CD4-positive, alpha-beta T cell treated with Interleukin-21 for 1 hour (primary cell): ENCODE measurements around the gene RARA.
A peak's percentile ranks its signal among the peaks of the same experiment; 100 is the strongest.

Source experiments
- DNase-seq: peaks from one replicate; pipeline ENCODE4 v3.0.0-alpha.2; 2020

The RARA gene

GRCh38 chr17:40316571-40317344, 7.8 kb downstream of the RARA start:
- DNase-seq = no peak

DNA sequence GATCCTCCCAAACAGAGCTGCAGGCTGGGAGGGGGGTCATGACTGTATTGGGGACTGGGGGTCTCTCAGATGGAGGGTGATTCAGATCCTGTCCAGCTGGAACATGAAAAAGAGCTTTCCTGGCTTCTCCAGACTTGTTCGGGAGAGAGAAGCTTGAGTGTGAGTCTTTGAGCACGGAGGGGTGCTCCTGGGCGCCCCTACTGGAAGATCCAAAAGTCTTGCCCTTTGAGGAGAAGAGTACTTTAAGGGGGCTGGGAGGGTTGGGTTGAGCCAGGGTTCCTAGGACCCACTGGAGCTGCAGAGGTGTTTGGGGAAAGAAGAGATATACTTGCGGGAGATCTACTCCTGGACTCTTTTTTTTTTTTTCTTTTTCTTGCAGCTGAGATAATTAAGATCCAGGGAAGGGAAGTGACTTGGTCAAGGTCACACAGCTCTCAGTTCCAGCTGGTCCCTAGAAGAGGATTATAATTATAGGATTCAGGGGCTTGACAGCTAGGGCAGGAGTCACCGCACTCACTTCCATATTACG, 8.4 kb downstream of the RARA start:
- peak; percentile 58 for DNase-seq

- peak; percentile 93 for DNase-seq
Measured at GRCh38 chr17:40317880-40318829, 9.2 kb downstream of the RARA start.

DNA sequence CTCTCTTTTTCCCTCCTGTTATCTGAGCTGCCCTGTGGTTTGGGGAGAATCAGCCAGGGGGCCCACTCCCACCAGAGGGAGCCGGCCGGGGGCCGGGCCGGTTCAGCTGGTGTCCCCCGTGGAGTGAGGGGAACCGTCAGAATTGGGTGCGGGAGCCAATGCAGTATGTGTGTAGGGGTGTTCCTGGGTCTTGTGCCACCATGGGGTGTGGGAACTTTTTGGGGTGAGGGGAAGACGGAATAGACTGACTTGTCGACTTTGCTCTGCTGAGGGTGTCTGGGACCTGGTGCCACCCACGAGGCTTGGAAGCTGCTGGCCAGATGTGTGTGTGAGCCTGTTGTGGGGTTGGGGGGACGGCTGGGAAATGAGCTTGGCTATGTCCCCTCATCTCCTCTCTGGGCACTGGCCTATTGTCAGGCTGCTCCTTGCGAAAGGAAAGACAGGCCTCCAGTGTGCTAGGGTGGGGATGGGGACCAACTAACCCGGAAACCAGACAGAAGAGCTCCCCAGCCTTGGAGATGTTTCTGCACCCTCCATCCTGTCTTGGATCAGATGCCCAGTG, 9.9 kb downstream of the RARA start:
- peak; percentile 46 for DNase-seq

GRCh38 chr17:40319651-40320540, 10.9 kb downstream of the RARA start:
- peak; percentile 89 for DNase-seq

DNA sequence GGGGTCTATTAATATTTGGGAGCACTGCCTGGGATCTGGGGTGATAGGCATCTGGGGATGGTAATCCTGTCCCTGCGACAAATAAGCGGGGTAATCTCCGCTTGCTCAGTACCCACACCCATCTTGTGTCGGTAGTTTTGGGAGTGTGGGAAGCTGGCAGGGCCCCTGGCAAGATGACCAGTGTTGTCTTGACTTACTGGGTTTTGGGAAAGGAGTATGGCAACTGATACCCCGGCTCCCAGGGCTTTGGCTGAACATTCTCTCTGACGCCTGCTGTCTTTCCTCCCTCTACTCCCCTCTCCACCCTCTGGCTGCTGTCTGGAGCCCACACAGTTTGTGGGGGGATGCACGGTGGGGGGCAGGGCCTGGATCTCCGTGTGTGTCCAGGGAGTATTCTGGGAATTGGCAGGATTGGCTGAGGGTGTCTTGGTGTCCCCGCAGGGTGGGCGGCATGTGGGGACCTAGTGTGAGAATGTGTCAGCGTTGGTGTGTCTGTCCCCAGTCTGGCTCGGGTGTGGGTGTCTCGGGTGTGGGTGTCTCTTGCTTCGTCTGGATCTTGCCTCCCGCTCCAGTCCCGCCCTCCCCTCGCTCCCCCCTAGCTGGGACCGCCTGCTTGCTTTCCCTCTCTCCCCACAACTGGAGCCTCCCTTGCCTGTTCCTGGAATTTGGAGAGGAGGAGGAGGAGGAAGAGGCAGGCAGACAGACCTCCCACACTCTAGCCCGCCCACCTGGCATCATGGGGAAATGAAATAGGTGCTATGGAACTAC, 12.0 kb downstream of the RARA start:
- peak; percentile 76 for DNase-seq

GRCh38 chr17:40321524-40321929, 12.5 kb downstream of the RARA start:
- DNase-seq = peak; percentile 48

GRCh38 chr17:40321961-40322357, 13.0 kb downstream of the RARA start:
- no peak for DNase-seq

GRCh38 chr17:40322358-40323315, 13.7 kb downstream of the RARA start:
- peak; percentile 97 for DNase-seq

DNA sequence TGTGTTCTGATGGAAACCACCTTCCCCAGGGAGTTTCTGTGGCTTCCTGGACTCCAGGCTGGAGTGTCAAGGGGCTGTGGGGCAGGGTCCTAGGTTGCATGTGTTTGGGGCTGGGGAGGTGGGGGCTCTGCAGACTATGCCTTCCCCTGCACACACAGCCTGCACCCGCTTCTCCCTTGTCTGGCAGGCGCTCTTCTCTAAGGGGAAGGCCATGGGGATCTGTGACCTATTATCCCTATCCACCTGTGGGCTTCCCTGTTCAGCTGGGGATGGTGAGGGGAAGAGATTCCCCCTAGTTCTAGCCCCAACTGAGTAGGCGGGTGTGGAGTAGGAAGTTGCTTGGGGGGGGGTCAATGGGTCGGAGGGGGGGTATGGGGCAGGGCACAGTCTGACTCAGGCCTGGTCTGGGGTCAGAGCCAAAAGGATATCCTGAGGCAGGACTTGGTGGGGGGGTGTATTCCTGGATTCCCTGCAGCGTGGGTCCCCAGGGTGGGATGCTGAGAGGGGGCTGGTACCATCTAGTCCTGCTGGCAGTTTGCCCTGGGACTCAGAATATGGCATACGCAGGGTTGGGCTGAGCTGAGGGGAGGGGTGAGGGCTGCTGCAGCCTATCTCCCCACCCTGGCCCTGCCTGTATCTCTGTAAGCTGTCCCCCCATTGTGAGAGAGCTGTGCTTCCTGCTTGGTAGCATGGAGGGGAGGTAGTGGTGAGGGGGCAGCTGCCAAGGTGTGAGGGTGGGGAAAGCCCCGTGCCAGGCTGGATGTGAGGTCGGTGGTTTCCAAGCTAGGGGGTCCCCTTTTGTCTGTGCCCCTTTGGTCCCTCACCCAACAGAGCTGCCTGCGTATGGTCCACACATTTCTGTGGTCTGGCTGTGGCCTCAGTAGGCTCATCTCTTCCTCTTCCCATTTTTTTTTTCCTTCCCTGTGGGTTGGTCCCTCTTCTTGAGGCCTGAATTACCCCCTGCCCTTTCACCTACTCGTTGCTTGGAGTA, 14.7 kb downstream of the RARA start:
- peak; percentile 93 for DNase-seq

GRCh38 chr17:40325156-40326013, 16.4 kb downstream of the RARA start:
- DNase-seq = peak; percentile 67

DNA sequence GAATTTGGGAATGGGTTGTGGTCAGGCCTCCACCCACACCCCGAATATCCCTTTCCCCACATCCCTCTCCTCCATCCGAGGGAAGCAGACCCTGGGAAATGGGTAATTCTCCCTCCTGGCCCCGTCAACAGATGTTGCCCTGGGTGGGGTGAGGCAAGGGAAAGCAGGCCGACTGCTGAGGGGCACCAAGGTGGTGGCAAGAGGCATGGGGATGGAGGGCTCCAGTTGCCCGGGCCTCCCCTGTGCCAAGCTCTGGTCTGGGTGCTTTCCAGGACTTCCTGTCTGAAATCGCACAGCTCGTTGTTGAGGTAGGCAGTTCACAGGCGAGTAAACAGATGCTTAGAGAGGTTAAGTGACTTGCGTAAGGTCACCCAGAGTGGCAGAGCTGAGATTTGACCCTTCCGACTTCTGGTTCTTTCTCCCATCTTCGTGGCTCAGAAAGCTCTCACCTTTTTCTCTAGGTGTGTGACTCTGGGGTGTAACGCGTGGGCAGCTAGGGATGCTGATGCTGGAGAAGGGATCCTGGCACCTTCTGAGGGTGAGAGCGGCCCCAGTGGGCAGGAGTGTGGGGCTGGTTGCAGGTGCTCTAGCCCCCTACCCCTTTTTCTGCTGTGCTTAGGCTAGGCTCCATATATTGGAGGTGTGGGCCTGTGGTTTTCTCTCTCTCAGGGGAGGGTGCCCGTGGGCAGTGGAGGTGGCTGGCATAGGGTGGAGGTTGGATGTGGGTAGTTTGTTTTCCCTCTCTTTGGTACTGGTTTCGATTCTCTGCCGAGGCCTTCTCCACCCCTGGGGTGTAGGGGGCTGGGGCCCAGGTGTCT, 17.2 kb downstream of the RARA start:
- peak; percentile 83 for DNase-seq

GRCh38 chr17:40326832-40327199, 17.8 kb downstream of the RARA start:
- no peak for DNase-seq

- DNase-seq = no peak
Measured at GRCh38 chr17:40327244-40327729, 18.3 kb downstream of the RARA start.

GRCh38 chr17:40327735-40328385, 18.9 kb downstream of the RARA start:
- DNase-seq = no peak

DNA sequence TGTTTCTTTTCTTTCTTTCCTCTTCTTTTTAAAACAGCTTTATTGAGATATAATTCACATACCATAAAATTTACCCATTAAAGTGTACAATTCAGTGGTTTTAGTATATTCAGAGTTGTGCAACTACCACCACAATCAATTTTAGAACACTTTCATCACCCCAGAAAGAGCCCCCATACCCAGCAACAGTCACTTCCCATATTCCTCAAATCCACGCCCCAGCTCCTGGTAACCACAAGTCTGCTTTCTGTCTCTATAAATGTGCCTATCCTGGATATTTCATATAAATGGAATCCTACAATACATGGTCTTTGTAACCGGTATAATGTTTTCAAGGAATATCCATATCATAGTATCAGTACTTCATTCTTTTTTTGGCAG, 19.4 kb downstream of the RARA start:
- no peak for DNase-seq
